Adrenal gland (tissue), 5 donors: ENCODE results near the gene GTSE1.

Experiments used
- POLR2A ChIP-seq, 2 donors: fragments of 450-650 bp; IDR thresholded peaks; one replicate each; pipeline ENCODE4 v1.6.1; 2017; ENCODE audit warnings: antibody characterized with exemption in 2 of 2, mild to moderate bottlenecking in 2 of 2, moderate library complexity in 1 of 2
- TF ChIP-seq, protein P1 (sequence below), 6 experiments: fragments of 450-650 bp in 4 of 6; fragments of 200-600 bp in 2 of 6; sonication (generic) in 1 of 6; IDR thresholded peaks; 1 replicate in 5 of 6; 2 replicates in 1 of 6; pipeline versions ENCODE4 v1.5.1 to v1.8.0; 2016 to 2021; ENCODE audit warnings: antibody characterized with exemption in 6 of 6, mild to moderate bottlenecking in 2 of 6, moderate library complexity in 1 of 6
- donor health status: DM: no; HTN: no; CAD: no.

GRCh38 chr22:46376111-46376510 is 79.4 kb downstream of the GTSE1 start:
- TF ChIP-seq, protein P1, sequence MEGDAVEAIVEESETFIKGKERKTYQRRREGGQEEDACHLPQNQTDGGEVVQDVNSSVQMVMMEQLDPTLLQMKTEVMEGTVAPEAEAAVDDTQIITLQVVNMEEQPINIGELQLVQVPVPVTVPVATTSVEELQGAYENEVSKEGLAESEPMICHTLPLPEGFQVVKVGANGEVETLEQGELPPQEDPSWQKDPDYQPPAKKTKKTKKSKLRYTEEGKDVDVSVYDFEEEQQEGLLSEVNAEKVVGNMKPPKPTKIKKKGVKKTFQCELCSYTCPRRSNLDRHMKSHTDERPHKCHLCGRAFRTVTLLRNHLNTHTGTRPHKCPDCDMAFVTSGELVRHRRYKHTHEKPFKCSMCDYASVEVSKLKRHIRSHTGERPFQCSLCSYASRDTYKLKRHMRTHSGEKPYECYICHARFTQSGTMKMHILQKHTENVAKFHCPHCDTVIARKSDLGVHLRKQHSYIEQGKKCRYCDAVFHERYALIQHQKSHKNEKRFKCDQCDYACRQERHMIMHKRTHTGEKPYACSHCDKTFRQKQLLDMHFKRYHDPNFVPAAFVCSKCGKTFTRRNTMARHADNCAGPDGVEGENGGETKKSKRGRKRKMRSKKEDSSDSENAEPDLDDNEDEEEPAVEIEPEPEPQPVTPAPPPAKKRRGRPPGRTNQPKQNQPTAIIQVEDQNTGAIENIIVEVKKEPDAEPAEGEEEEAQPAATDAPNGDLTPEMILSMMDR (IDR thresholded peaks at IDR 0.05) = no peak
- TF ChIP-seq POLR2A (IDR thresholded peaks at IDR 0.05) = no peak
